SK-N-SH (cell line): ENCODE results near the gene PTPRN. TPM values are rescaled to one million over a fixed set of nuclear protein-coding genes. Genes with fewer than 3 reads are reported as not detected.

Experiments
- CTCF ChIA-PET: fragments of 300-600, 350-600 bp; formaldehyde crosslinking; extraction: SDS; loops from one replicate; lab custom pipeline; 2021; lab: Yijun Ruan, JAX
- POLR2A ChIA-PET: fragments of 350-600 bp; sonication (Branson Sonifier 250); formaldehyde crosslinking; extraction: SDS; loops from one replicate; lab custom pipeline; 2020; ENCODE audit warnings: antibody characterized with exemption, inconsistent platforms; lab: Yijun Ruan, JAX
- DNase-seq: peaks from one replicate; pipeline ENCODE4 v3.0.0; 2012
- H2AFZ ChIP-seq: fragments of 200-600 bp; sonication (generic); 2 replicates; pipeline ENCODE4 v1.8.1; 2016; ENCODE audit warnings: antibody characterized with exemption, mild to moderate bottlenecking, low read depth
- H3F3A ChIP-seq: fragments of 200-600 bp; sonication (generic); replicated peaks from 2 replicates; pipeline ENCODE3; 2016; ENCODE audit warnings: antibody characterized with exemption, mild to moderate bottlenecking; ENCODE audit not compliant: insufficient read depth
- H3K27ac ChIP-seq, 2 experiments: fragments of 200-500 bp in 1 of 2; fragments of 200-600 bp in 1 of 2; sonication (Bioruptor generic) in 1 of 2; sonication (generic), shearing (Covaris generic) in 1 of 2; 2 replicates each; pipeline versions ENCODE4 v1.5.1 to v1.6.1; 2014 to 2016; ENCODE audit warnings: low read depth in 2 of 2, inconsistent platforms in 1 of 2, low read length in 1 of 2, mild to moderate bottlenecking in 1 of 2, mixed read lengths in 1 of 2
- H3K27me3 ChIP-seq: fragments of 200-600 bp; sonication (generic), shearing (Covaris generic); 2 replicates; pipeline ENCODE4 v1.6.1; 2016; ENCODE audit warnings: mixed run types; ENCODE audit not compliant: insufficient read depth
- H3K36me3 ChIP-seq, 2 experiments: fragments of 200-500 bp in 1 of 2; fragments of 200-600 bp in 1 of 2; sonication (Bioruptor generic) in 1 of 2; sonication (generic) in 1 of 2; replicated peaks in 1 of 2; 2 replicates each; pipeline versions ENCODE3 to v1.5.1; 2014 to 2016; ENCODE audit warnings: low read length in 1 of 2, mild to moderate bottlenecking in 1 of 2; ENCODE audit not compliant: insufficient read depth in 2 of 2, control insufficient read depth in 1 of 2
- H3K4me1 ChIP-seq, 2 experiments: fragments of 200-500 bp in 1 of 2; fragments of 200-600 bp in 1 of 2; sonication (Bioruptor generic) in 1 of 2; sonication (generic), shearing (Covaris generic) in 1 of 2; 2 replicates each; pipeline versions ENCODE4 v1.5.1 to v1.6.1; 2014 to 2016; ENCODE audit warnings: low read depth in 1 of 2, low read length in 1 of 2, mixed run types in 1 of 2; ENCODE audit not compliant: insufficient read depth in 2 of 2, control insufficient read depth in 1 of 2
- H3K4me2 ChIP-seq: fragments of 200-600 bp; sonication (generic), shearing (Covaris generic); 2 replicates; pipeline ENCODE4 v1.6.1; 2017; ENCODE audit warnings: mixed run types
- H3K4me3 ChIP-seq, 2 experiments: fragments of 200-500 bp in 1 of 2; fragments of 200-600 bp in 1 of 2; sonication (Bioruptor generic) in 1 of 2; sonication (generic), shearing (Covaris generic) in 1 of 2; 2 replicates each; pipeline versions ENCODE4 v1.5.1 to v1.8.1; 2014 to 2016; ENCODE audit warnings: low read depth in 2 of 2, inconsistent platforms in 1 of 2, low read length in 1 of 2, mild to moderate bottlenecking in 1 of 2, mixed read lengths in 1 of 2, moderate library complexity in 1 of 2
- H3K79me2 ChIP-seq: fragments of 200-600 bp; sonication (generic); 2 replicates; pipeline ENCODE4 v1.8.1; 2017; ENCODE audit warnings: mild to moderate bottlenecking; ENCODE audit not compliant: insufficient read depth
- H3K9ac ChIP-seq: fragments of 200-600 bp; sonication (generic); 2 replicates; pipeline ENCODE4 v1.6.1; 2017; ENCODE audit warnings: mixed run types
- H3K9me2 ChIP-seq: fragments of 200-600 bp; sonication (generic); 2 replicates; pipeline ENCODE4 v1.6.1; 2017; ENCODE audit warnings: mixed run types
- H3K9me3 ChIP-seq: fragments of 200-600 bp; sonication (generic); 2 replicates; pipeline ENCODE4 v1.6.1; 2017; ENCODE audit warnings: mixed run types, mild to moderate bottlenecking, moderate library complexity
- H4K20me1 ChIP-seq: fragments of 200-600 bp; sonication (generic); 2 replicates; pipeline ENCODE4 v1.6.1; 2017; ENCODE audit warnings: mild to moderate bottlenecking, mixed run types; ENCODE audit not compliant: insufficient read depth
- CHD2 ChIP-seq: fragments of 150-350 bp; IDR thresholded peaks from 2 replicates; pipeline ENCODE4 v1.6.1; 2018; ENCODE audit warnings: low read length; ENCODE audit not compliant: partially characterized antibody
- EZH2phosphoT487 ChIP-seq: fragments of 200-600 bp; sonication (generic); IDR thresholded peaks from 2 replicates; pipeline ENCODE4 v1.6.1; 2017; ENCODE audit warnings: low read depth, mixed run types, mild to moderate bottlenecking, antibody characterized with exemption, moderate library complexity, borderline replicate concordance
- FOXM1 ChIP-seq: IDR thresholded peaks from 2 replicates; pipeline ENCODE4 v1.4.0; 2012; ENCODE audit warnings: low read depth, mild to moderate bottlenecking
- GABPA ChIP-seq: IDR thresholded peaks from 2 replicates; pipeline ENCODE4 v1.4.0; 2012; ENCODE audit warnings: low read depth, mild to moderate bottlenecking
- GATA2 ChIP-seq: sonication (generic); formaldehyde crosslinking; IDR thresholded peaks from 2 replicates; pipeline ENCODE4 v1.5.0; 2020; ENCODE audit warnings: mild to moderate bottlenecking, missing genetic modification reagents
- IRF3 ChIP-seq: fragments of 150-350 bp; IDR thresholded peaks from 2 replicates; pipeline ENCODE4 v1.6.1; 2016; ENCODE audit warnings: mild to moderate bottlenecking, low read depth, low read length
- JUND ChIP-seq: IDR thresholded peaks from 2 replicates; pipeline ENCODE4 v1.4.0; 2012
- MAX ChIP-seq: IDR thresholded peaks from 2 replicates; pipeline ENCODE4 v1.4.0; 2012; ENCODE audit warnings: low read depth
- NRF1 ChIP-seq: IDR thresholded peaks from 2 replicates; pipeline ENCODE4 v1.6.1; 2012; ENCODE audit warnings: low read depth, mild to moderate bottlenecking, low read length
- POLR2AphosphoS5 ChIP-seq: IDR thresholded peaks from 2 replicates; pipeline ENCODE4 v1.6.1; 2012; ENCODE audit warnings: low read depth, low read length
- RAD21 ChIP-seq: IDR thresholded peaks from 2 replicates; pipeline ENCODE4 v1.6.1; 2012; ENCODE audit warnings: mild to moderate bottlenecking, low read length
- RFX5 ChIP-seq: IDR thresholded peaks from 2 replicates; pipeline ENCODE4 v1.6.1; 2012; ENCODE audit warnings: mild to moderate bottlenecking, improper control_type of control experiment, low read length
- RXRA ChIP-seq: IDR thresholded peaks from 2 replicates; pipeline ENCODE4 v1.4.0; 2012; ENCODE audit warnings: low read depth, mild to moderate bottlenecking, borderline replicate concordance
- SMC3 ChIP-seq: IDR thresholded peaks from 2 replicates; pipeline ENCODE4 v1.6.1; 2012; ENCODE audit warnings: low read depth, low read length, improper control_type of control experiment
- USF1 ChIP-seq: IDR thresholded peaks from 2 replicates; pipeline ENCODE4 v1.4.0; 2012; ENCODE audit warnings: low read depth, borderline replicate concordance
- ZBTB33 ChIP-seq: IDR thresholded peaks from 2 replicates; pipeline ENCODE4 v1.4.0; 2012; ENCODE audit warnings: low read depth, borderline replicate concordance
- WGBS: methylation state at CpG from one replicate; pipeline ENCODE4 v1.1.6; 2017; ENCODE audit warnings: low lambda C conversion rate; 5-methylcytosine and 5-hydroxymethylcytosine counted together
- polyA plus RNA-seq, 3 experiments: library from polyadenylated mRNA; depleted of rRNA; stranded (reverse); fragments of >200 nt; gene quantifications; 2 replicates each; pipeline ENCODE4 v1.2.3, GENCODE V29; 2012

Gene PTPRN
- polyA plus RNA-seq, 1 of the 3 experiments (the other 2 are of a cell fraction), result 9.5 TPM

- POLR2A ChIA-PET, result no interaction called here
- no peaks in the 10 kb centered on the region for H3K36me3 ChIP-seq
- TF ChIP-seq GABPA (no peak), SMC3 (no peak), NRF1 (no peak)
- TF ChIP-seq, all 33 proteins: peak for 0
- H4K20me1 ChIP-seq, result no peaks in the 10 kb centered on the region
- peaks cover 10 to 14% of the 10 kb centered on the region in 2 experiments; a peak in 3 of 4 replicates for H3K4me1 ChIP-seq
- H3K4me2 ChIP-seq, result no peak overlapping the region
- H3K27me3 ChIP-seq, result no peaks in the 10 kb centered on the region; the same call in 1 of the 2 replicates
- 93% methylated on average over 2 of the region's 2 CpGs for WGBS
- H3K9me3 ChIP-seq, result no peaks in the 10 kb centered on the region
- H3K27ac ChIP-seq, result no peak overlapping the region
- no peak overlapping the region for H3K4me3 ChIP-seq
- H3K9ac ChIP-seq, result no peak overlapping the region
- no peaks in the 10 kb centered on the region for H3K9me2 ChIP-seq
- no peak overlapping the region for H2AFZ ChIP-seq
- H3F3A ChIP-seq, result peaks cover 6% of the 10 kb centered on the region
- CTCF ChIA-PET, result interaction anchor here (1.0 to 3.4 kb wide), 2 partner anchors 10 to 24 kb away, joined by 3 to 24 read pairs; no protein-coding TSS in a partner anchor
- no peak for DNase-seq
- H3K79me2 ChIP-seq, result no peaks in the 10 kb centered on the region
These were observed 38.2 kb downstream of the PTPRN start for GRCh38 chr2:219271021-219271420.

- Histone ChIP-seq H3K9me3 (no peaks in the 10 kb centered on the region), H3K4me1 (peaks cover 10 to 14% of the 10 kb centered on the region in 2 experiments; a peak in 3 of 4 replicates), H4K20me1 (no peaks in the 10 kb centered on the region), H3F3A (peaks cover 5% of the 10 kb centered on the region), H3K4me3 (no peak overlapping the region), H3K9ac (no peak overlapping the region), H3K79me2 (no peaks in the 10 kb centered on the region), H3K9me2 (no peaks in the 10 kb centered on the region), H3K36me3 (no peaks in the 10 kb centered on the region), H3K27me3 (no peaks in the 10 kb centered on the region; the same call in 1 of the 2 replicates), H2AFZ (no peak overlapping the region), H3K4me2 (no peak overlapping the region), H3K27ac (peak overlapping the region in 1 of 2 experiments; percentile 53; a peak in 1 of 4 replicates)
- TF ChIP-seq RAD21 (no peak), IRF3 (no peak), GATA2 (CRISPR knock-in tag) (no peak), RXRA (no peak), ZBTB33 (no peak), EZH2phosphoT487 (no peak), FOXM1 (no peak), POLR2AphosphoS5 (no peak), USF1 (no peak), SMC3 (no peak), JUND (no peak), CHD2 (no peak), MAX (no peak), RFX5 (no peak)
- ChIA-PET POLR2A (interaction anchor here (0.9 to 1.3 kb wide), 2 partner anchors 9 to 25 kb away, joined by 4 to 5 read pairs; partner anchors contain the start of genes DNAJB2, GLB1L and STK16), CTCF (interaction anchor here (0.8 to 5.9 kb wide), 7 partner anchors 9 to 29 kb away, joined by 3 to 62 read pairs (median 5); partner anchors contain the start of genes DNAJB2, TUBA4A and TUBA4B)
- no peak for DNase-seq
- 70% methylated on average over 2 of the region's 5 CpGs for WGBS
These were observed 39.2 kb downstream of the PTPRN start for GRCh38 chr2:219270055-219270372.
